ENCODE results near the gene DNAJB5.

- TF ChIP-seq CTCF (conservative IDR thresholded peaks at IDR 0.05) (no peak), EZH2 (IDR thresholded peaks at IDR 0.05; ENCODE audit: low read depth) (no peak)
Observed at GRCh38 chr9:34976441-34976840, 13.1 kb upstream of the DNAJB5 start.

All from PC-9 (cell line).